Subcutaneous adipose tissue (tissue), 4 donors: ENCODE results near the gene TSEN2. TPM values are rescaled to one million over a fixed set of nuclear protein-coding genes. Genes with fewer than 3 reads are reported as not detected.

Experiments
- total RNA-seq, 4 donors: library from RNA; depleted of rRNA; stranded (reverse); fragments of >200 nt; gene quantifications; one replicate each; pipeline ENCODE4 v1.1.0, GENCODE V29; 2016
- TF ChIP-seq, protein P1 (sequence below): fragments of 450-650 bp; IDR thresholded peaks from one replicate; pipeline ENCODE4 v1.5.1; 2016; ENCODE audit warnings: low read depth, mild to moderate bottlenecking, control low read depth, antibody characterized with exemption, moderate library complexity

Gene TSEN2
- total RNA-seq, 4 donors from 2014 or later, result 11.4 to 26.0 (median 15.1) TPM

DNA sequence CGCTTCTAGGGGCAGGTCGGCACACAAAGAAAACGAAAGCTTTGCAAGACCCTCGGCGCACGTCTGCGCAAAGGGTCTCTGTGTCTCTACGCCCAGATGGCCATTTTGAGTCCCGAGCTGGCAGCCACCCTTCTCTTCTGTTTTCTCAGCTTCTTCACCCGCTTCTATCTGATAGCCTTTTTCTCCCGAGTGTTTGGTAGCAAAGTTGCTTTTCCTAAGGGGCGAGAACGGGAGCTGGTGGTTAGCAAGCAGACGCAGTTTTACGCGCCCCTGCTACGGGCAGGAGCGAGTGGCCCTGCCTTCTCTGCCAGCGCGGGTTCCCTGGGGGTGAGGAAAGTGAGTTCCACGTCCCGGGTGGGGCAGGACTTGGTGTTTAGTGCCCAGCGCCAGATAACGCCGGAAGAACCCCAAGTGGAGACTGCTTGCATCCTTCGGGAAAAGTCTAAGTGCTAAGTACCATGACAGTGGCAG lies 69.7 kb downstream of the TSEN2 start:
- TF ChIP-seq, protein P1, sequence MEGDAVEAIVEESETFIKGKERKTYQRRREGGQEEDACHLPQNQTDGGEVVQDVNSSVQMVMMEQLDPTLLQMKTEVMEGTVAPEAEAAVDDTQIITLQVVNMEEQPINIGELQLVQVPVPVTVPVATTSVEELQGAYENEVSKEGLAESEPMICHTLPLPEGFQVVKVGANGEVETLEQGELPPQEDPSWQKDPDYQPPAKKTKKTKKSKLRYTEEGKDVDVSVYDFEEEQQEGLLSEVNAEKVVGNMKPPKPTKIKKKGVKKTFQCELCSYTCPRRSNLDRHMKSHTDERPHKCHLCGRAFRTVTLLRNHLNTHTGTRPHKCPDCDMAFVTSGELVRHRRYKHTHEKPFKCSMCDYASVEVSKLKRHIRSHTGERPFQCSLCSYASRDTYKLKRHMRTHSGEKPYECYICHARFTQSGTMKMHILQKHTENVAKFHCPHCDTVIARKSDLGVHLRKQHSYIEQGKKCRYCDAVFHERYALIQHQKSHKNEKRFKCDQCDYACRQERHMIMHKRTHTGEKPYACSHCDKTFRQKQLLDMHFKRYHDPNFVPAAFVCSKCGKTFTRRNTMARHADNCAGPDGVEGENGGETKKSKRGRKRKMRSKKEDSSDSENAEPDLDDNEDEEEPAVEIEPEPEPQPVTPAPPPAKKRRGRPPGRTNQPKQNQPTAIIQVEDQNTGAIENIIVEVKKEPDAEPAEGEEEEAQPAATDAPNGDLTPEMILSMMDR, result no peak

DNA sequence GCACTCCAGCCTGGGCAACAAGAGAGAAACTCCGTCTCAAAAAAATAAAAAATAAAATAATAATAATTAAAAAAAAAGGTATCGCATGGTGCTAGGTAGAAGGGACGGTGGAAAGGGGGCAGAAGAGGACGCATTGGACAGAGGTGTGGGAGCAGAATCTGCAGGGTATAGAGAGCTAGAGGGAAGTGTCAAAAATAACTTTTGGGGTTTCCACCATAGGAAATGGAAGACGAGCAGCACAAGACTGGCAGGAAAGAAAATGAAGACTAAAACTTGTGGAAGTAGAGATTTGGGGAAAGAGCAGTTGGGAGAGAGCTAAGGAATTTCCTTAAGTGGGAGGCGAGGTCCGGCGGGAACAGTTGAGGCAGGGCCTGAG lies 72.0 kb downstream of the TSEN2 start:
- TF ChIP-seq, protein P1, result no peak

DNA sequence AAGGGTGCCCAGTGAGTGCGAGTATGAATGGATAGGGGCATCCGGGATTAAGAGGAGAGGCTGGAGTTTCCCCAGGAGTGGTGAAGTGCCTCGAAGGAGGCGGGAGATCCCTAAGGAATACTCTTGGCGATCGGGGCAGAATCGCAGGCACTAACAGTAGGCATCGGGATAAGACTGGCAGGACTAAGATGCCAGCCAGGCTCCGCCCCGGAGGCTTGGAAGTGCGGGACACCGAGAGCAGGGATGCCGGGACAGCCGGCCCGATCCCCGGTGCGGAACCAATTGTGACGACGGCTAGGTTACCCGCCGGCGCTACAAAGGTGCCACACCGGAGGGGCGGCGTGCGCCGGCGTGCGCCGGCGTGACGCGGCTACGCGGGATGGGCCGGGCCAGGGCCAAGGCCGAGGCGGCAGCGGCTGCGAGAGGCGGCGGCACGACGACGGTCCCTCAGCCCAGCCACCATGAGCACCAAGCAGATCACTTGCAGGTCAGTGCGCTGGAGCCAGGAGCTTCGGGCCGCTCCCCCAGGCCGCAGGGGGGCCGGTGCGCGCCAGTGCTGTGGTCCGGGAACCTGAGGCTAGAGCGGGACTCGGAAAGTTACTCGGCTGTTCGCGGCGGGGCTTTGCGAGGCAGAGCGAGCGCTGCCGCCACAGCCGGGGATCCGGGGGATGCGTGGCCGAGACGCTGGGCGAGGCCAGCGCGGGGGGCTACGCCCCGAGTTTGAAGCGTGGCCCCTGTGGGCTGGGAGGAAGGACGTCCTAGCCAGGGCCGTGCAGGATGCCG lies 72.6 kb downstream of the TSEN2 start, which contains the start of gene MKRN2:
Gene MKRN2 (plus strand): TSS at position 398 of the 783 bp plus-strand sequence. CDS start 64 bp downstream, at position 462.
- TF ChIP-seq, protein P1, result no peak

DNA sequence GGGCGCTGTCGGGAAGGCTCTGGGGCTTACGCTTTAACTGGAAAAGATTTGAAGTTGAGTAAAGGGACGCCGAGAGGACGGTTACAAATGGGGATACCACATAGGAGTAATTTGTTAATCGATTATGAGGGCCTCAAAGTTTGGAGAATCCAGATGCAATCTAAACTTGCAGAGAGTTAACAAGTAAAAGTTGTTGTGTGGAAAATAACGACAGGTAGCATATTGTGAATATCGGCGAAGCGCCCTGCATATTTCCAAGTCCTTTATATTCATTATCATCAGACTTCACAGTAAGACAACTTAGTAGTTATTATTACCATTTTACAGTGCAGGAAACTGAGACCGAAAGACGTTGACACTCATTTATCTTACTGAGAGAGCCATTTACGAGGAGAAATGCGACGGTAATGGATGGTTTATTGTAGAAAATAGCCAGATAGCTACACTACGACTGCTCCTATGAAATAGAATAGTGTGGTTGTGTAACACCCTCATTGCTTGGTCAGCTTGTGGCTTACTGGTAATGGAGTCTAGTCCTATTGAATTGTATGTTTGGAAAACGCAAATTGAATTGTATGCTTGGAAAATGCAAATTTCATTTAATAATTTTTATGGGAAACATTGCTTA lies 73.3 kb downstream of the TSEN2 start:
- TF ChIP-seq, protein P1, result no peak

DNA sequence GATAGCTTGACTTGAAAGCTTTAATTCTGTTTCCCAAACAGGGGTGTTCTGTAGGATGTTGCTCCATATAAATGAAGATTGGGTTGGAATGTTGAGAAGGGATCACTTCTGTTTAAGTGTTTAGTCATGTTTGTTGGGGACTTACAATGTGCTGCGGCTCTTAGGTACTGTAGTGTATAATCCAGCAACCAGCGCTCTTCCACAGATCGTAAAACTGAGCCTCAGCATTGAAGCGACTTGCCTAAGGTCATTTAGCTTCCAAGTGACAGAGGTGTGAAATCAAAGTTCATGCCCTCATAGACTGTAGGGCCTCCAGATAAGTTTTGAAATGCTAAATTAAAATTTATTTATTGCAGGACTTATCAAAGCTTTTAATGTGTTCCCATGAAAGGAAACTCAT lies 74.4 kb downstream of the TSEN2 start:
- TF ChIP-seq, protein P1, result no peak

DNA sequence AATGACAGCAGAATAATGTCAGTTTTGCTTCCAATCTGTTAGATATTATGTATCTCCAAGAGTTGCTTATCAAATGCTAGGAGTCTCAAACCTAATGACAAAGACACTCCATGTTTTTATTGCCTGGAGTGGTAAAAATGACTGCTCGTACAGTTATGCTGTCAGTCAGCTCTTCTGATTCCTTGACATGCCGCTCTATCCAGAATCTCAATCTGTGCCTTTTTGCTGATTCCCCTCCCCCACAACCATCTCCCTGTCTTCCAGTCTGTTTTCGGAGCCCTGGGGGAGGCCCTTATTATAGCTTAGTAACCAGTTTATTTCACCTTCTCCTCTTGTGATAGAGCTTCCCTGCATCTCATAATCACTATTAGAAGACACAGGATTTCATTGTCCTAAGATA lies 75.2 kb downstream of the TSEN2 start:
- TF ChIP-seq, protein P1, result no peak

DNA sequence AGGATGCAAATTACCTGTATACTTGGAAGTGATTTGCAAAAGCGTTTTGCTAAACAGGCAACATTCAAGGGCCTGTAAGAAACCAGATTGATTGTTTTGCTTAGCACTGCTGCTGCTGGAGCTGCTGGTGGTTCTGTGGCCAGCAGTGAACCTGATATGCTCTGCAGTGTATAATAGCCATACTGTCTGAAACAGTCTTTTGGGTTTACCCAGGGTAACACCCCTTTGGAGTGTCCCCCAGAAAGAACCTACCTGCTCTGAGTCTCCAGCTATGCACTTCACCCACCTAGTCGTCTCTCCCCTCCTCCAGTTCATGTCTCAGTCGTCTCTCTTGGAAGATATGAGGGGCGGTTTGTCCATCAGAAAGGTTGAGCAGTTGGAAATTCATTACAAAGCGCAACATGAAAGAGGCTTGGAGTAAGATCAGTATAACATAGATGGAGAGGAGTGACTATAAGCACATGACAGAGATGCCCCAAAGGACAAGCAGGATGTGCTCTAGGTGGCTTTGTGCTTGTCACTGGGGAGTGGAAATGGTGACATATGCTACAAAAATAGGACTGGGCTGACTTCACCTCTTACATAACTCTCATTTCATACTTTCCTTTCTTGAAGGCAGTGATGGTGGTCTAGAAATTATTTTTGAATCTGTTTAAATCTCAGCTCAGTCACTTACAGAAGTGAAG lies 76.4 kb downstream of the TSEN2 start:
- TF ChIP-seq, protein P1, result no peak
